ENCODE results near the gene MAP2K6. TPM values are rescaled to one million over a fixed set of nuclear protein-coding genes. Genes with fewer than 3 reads are reported as not detected.

Gene MAP2K6
- total RNA-seq, 2 donors from 2014 or later: 4.4 to 34.6 TPM

DNA sequence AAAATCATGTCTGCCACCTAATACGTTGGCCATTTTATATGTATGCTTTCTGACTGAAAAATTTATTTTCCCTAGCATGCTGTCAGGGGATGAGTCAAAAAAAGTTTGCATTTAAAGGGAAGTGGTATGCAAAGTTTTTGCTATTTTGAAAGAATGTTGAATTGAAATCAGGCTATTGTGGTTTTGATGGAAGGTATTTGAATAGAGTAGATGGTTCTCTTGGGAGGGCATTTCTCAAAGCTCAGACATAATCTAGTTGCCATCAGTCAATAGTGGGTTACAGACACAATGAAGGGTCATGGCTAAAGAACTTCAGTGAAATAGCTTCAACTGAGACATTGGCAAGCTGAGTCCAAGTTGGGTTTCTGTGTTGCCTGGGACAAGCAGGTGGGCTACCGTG is 102.4 kb downstream of the MAP2K6 start:
- DNase-seq (no peak), ATAC-seq (no peak)
- Histone ChIP-seq H3K4me3 (no peak overlapping the region), H3K36me3 (replicated peaks in 1 of 2; ENCODE audit: insufficient read depth in 1 of 2, low read depth in 2 of 2) (peaks cover 0 to 3% of the 10 kb centered on the region in 2 donors), H3K4me1 (no peaks in the 10 kb centered on the region), H3K27ac (no peak overlapping the region), H3K27me3 (no peaks in the 10 kb centered on the region), H3K9me3 (no peaks in the 10 kb centered on the region)
- TF ChIP-seq POLR2A (IDR thresholded peaks at IDR 0.05) (no peak), CTCF (IDR thresholded peaks at IDR 0.05) (no peak)
- WGBS, 2 donors: 90 to 91% methylated on average over 2 of the region's 2 CpGs
- intact Hi-C loops (cut with DNase I): no loop called here

DNA sequence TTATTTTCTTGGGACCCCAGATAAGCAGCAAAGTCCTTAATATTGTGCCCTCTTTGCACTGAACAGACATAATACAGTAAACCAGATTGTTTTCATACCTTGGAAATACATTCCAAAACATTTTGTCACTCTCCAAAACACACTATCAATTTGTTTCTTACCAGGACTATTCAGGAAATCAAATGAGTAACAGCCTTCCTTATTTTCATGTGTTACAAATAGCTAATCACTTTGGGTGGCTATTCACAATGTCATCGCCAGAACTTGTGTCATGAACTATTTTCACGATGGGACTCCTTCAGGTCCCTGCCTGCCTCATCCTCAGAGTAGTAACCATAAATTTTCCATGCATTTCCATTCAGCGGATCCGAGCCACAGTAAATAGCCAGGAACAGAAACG is 104.5 kb downstream of the MAP2K6 start:
- peaks cover 0 to 3% of the 10 kb centered on the region in 2 donors for H3K36me3 ChIP-seq (replicated peaks in 1 of 2; ENCODE audit: insufficient read depth in 1 of 2, low read depth in 2 of 2)
- 92 to 94% methylated on average over 5 of the region's 5 CpGs for WGBS, 2 donors
- intact Hi-C loops (cut with DNase I): no loop called here
- no peaks in the 10 kb centered on the region for H3K4me1 ChIP-seq
- H3K4me3 ChIP-seq: no peak overlapping the region
- DNase-seq (no peak), ATAC-seq (no peak)
- H3K27ac ChIP-seq: no peak overlapping the region
- no peaks in the 10 kb centered on the region for H3K27me3 ChIP-seq
- no peak for TF ChIP-seq CTCF (IDR thresholded peaks at IDR 0.05)
- TF ChIP-seq POLR2A (IDR thresholded peaks at IDR 0.05): no peak
- H3K9me3 ChIP-seq: no peaks in the 10 kb centered on the region

GRCh38 chr17:69523244-69523861 is 108.9 kb downstream of the MAP2K6 start:
- no peaks in the 10 kb centered on the region for H3K4me1 ChIP-seq
- no peaks in the 10 kb centered on the region for H3K9me3 ChIP-seq
- no peak overlapping the region for H3K4me3 ChIP-seq
- H3K36me3 ChIP-seq (replicated peaks in 1 of 2; ENCODE audit: insufficient read depth in 1 of 2, low read depth in 2 of 2): peaks cover 0 to 1% of the 10 kb centered on the region in 2 donors
- H3K27ac ChIP-seq: peak overlapping the region in 1 of 4 donors; percentile 6
- intact Hi-C loops (cut with DNase I): loop anchor here (10.0 kb wide), 1 partner anchor 189 kb away; no protein-coding TSS in a partner anchor
- H3K27me3 ChIP-seq: no peaks in the 10 kb centered on the region
- 43 to 51% methylated on average over 7 of the region's 7 CpGs for WGBS, 2 donors
- DNase-seq (peak; percentile 35 to 63 (median 48)), ATAC-seq (peak; percentile 65)
- TF ChIP-seq CTCF (IDR thresholded peaks at IDR 0.05) (peak; percentile 52 to 91 (median 76)), POLR2A (IDR thresholded peaks at IDR 0.05) (no peak)

DNA sequence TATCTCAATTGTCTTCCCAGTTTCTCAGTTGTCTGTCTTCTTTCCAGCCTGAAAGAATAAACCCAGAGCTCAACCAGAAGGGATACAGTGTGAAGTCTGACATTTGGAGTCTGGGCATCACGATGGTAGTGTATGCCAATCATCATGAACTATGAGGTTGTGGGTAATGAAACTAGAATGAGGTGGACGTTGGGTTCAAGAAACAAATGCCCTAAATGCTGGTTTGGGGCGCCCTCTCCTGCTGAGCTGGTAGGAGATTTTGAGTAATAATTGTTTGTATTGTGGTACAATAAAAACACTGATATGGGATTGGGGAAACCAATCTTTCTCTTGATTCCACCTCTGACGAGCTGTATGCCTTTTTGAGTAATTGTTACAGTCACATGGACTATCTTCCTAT is 110.4 kb downstream of the MAP2K6 start:
- Histone ChIP-seq H3K4me1 (no peaks in the 10 kb centered on the region), H3K27me3 (no peaks in the 10 kb centered on the region), H3K27ac (no peak overlapping the region), H3K4me3 (no peak overlapping the region), H3K36me3 (replicated peaks in 1 of 2; ENCODE audit: insufficient read depth in 1 of 2, low read depth in 2 of 2) (peaks cover 0 to 1% of the 10 kb centered on the region in 2 donors), H3K9me3 (no peaks in the 10 kb centered on the region)
- intact Hi-C loops (cut with DNase I): loop anchor here (10.0 kb wide), 1 partner anchor 190 kb away; no protein-coding TSS in a partner anchor
- TF ChIP-seq POLR2A (IDR thresholded peaks at IDR 0.05) (no peak), CTCF (IDR thresholded peaks at IDR 0.05) (no peak)
- DNase-seq: no peak
- WGBS, 2 donors: 72 to 76% methylated on average over 4 of the region's 4 CpGs
- ATAC-seq: no peak
